Measurements from ENCODE around the gene TPRG1. TPM values are rescaled to one million over a fixed set of nuclear protein-coding genes. Genes with fewer than 3 reads are reported as not detected.

TPRG1 gene
- total RNA-seq, 1 donor from 2014 or later: 0.71 TPM

DNA sequence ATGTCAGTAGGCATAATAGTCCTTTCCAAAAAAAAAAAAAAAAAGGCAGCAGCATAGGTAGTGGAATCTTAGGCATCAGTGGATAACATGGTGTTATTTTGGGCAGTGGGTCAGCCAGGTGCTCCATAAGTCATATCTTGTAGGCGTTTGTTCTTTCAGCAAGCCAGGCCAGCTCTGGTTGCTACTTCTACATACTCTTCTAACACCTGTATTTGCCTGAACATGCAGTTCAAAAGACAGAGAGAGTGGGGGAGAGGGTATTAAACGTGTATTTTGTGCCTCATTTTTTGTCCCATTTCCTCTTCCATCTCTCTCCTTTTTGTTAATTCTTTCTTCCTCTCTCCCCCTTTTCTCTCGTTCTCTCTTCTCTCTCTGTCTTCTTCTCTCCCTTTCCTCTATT, 110.4 kb downstream of the TPRG1 start:
- Mint-ChIP-seq H3K27ac (no peak overlapping the region), H3K4me3 (no peak overlapping the region), H3K27me3 (ENCODE audit: insufficient read depth, low read depth) (no peaks in the 10 kb centered on the region), H3K4me1 (no peaks in the 10 kb centered on the region), H3K36me3 (no peaks in the 10 kb centered on the region), H3K9me3 (no peaks in the 10 kb centered on the region)
- TF ChIP-seq EZH2phosphoT487 (IDR thresholded peaks at IDR 0.05) (no peak), EZH2 (IDR thresholded peaks at IDR 0.05) (no peak)
- no peak overlapping the region for H2AFZ ChIP-seq (replicated peaks)
- no peaks in the 10 kb centered on the region for H3K27me3 ChIP-seq
- no peaks in the 10 kb centered on the region for H3K36me3 ChIP-seq
- H3K79me2 ChIP-seq (ENCODE audit: low read depth): no peaks in the 10 kb centered on the region
- H3K4me2 ChIP-seq: no peak overlapping the region
- H4K20me1 ChIP-seq (ENCODE audit: low read depth): no peaks in the 10 kb centered on the region
- H3K9me3 ChIP-seq (ENCODE audit: low read depth): no peaks in the 10 kb centered on the region
- no peak overlapping the region for H3K4me3 ChIP-seq
- H3K27ac ChIP-seq: no peak overlapping the region
- no peaks in the 10 kb centered on the region for H3F3A ChIP-seq (ENCODE audit: low read depth)
- DNase-seq (ENCODE audit: low spot score): no peak
- no peak overlapping the region for H3K9ac ChIP-seq
- no peaks in the 10 kb centered on the region for H3K4me1 ChIP-seq

- Histone ChIP-seq H3K27ac (no peak overlapping the region), H3K27me3 (no peaks in the 10 kb centered on the region), H3K4me3 (no peak overlapping the region), H2AFZ (replicated peaks) (no peak overlapping the region), H3K79me2 (ENCODE audit: low read depth) (no peaks in the 10 kb centered on the region), H3K4me2 (no peak overlapping the region), H4K20me1 (ENCODE audit: low read depth) (no peaks in the 10 kb centered on the region), H3K36me3 (no peaks in the 10 kb centered on the region), H3F3A (ENCODE audit: low read depth) (no peaks in the 10 kb centered on the region), H3K9ac (no peak overlapping the region), H3K4me1 (no peaks in the 10 kb centered on the region), H3K9me3 (ENCODE audit: low read depth) (no peaks in the 10 kb centered on the region)
- H3K27me3 Mint-ChIP-seq (ENCODE audit: insufficient read depth, low read depth): no peaks in the 10 kb centered on the region
- no peak for TF ChIP-seq EZH2 (IDR thresholded peaks at IDR 0.05)
- TF ChIP-seq EZH2phosphoT487 (IDR thresholded peaks at IDR 0.05): no peak
- no peak for TF ChIP-seq CTCF (IDR thresholded peaks at IDR 0.05)
- H3K27ac Mint-ChIP-seq: no peak overlapping the region
- no peaks in the 10 kb centered on the region for H3K4me1 Mint-ChIP-seq
- no peak for DNase-seq (ENCODE audit: low spot score)
- H3K36me3 Mint-ChIP-seq: no peaks in the 10 kb centered on the region
- H3K9me3 Mint-ChIP-seq: no peaks in the 10 kb centered on the region
- H3K4me3 Mint-ChIP-seq: no peak overlapping the region
These were observed 111.0 kb downstream of the TPRG1 start for GRCh38 chr3:189282741-189283140.

DNA sequence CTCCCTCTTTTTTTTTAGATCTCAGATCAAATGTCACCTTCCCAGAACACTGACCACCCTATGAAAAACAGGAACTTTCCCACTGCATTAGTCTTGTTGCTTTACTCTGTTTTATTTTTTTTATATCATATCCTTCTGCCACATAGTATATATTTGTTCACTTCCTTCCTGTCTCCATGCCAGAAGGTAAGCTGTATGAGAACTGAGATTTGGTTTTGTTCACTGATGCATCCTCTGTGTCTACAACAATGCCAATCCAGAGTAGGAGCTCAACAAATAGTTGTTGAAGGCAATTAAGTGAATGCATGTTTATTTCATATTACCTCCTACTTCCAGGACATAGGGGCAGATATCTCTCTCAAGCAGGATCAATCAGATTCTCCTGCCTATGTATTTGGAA, 114.4 kb downstream of the TPRG1 start:
- Histone ChIP-seq H3K27me3 (no peaks in the 10 kb centered on the region), H3K4me3 (no peak overlapping the region), H3K27ac (no peak overlapping the region), H3K36me3 (no peaks in the 10 kb centered on the region), H3K4me1 (no peaks in the 10 kb centered on the region), H2AFZ (replicated peaks) (no peak overlapping the region), H3K79me2 (ENCODE audit: low read depth) (no peaks in the 10 kb centered on the region), H4K20me1 (ENCODE audit: low read depth) (no peaks in the 10 kb centered on the region), H3F3A (ENCODE audit: low read depth) (no peaks in the 10 kb centered on the region), H3K9me3 (ENCODE audit: low read depth) (no peaks in the 10 kb centered on the region), H3K9ac (no peak overlapping the region), H3K4me2 (no peak overlapping the region)
- no peak for DNase-seq (ENCODE audit: low spot score)
- Mint-ChIP-seq H3K4me3 (no peak overlapping the region), H3K4me1 (no peaks in the 10 kb centered on the region), H3K36me3 (no peaks in the 10 kb centered on the region), H3K9me3 (no peaks in the 10 kb centered on the region), H3K27me3 (ENCODE audit: insufficient read depth, low read depth) (no peaks in the 10 kb centered on the region), H3K27ac (no peak overlapping the region)
- TF ChIP-seq EZH2phosphoT487 (IDR thresholded peaks at IDR 0.05): no peak
- no peak for TF ChIP-seq EZH2 (IDR thresholded peaks at IDR 0.05)
- no peak for TF ChIP-seq CTCF (IDR thresholded peaks at IDR 0.05)

GRCh38 chr3:189286916-189287315, 115.1 kb downstream of the TPRG1 start:
- Mint-ChIP-seq H3K27me3 (ENCODE audit: insufficient read depth, low read depth) (no peaks in the 10 kb centered on the region), H3K4me1 (no peaks in the 10 kb centered on the region), H3K27ac (no peak overlapping the region), H3K36me3 (no peaks in the 10 kb centered on the region), H3K4me3 (no peak overlapping the region), H3K9me3 (no peaks in the 10 kb centered on the region)
- no peak for DNase-seq (ENCODE audit: low spot score)
- no peaks in the 10 kb centered on the region for H3K79me2 ChIP-seq (ENCODE audit: low read depth)
- TF ChIP-seq CTCF (IDR thresholded peaks at IDR 0.05): no peak
- TF ChIP-seq EZH2phosphoT487 (IDR thresholded peaks at IDR 0.05): no peak
- H3K9me3 ChIP-seq (ENCODE audit: low read depth): no peaks in the 10 kb centered on the region
- H3K4me3 ChIP-seq: no peak overlapping the region
- no peak overlapping the region for H3K4me2 ChIP-seq
- no peaks in the 10 kb centered on the region for H4K20me1 ChIP-seq (ENCODE audit: low read depth)
- no peaks in the 10 kb centered on the region for H3K4me1 ChIP-seq
- no peak overlapping the region for H3K27ac ChIP-seq
- no peaks in the 10 kb centered on the region for H3K36me3 ChIP-seq
- H3F3A ChIP-seq (ENCODE audit: low read depth): no peaks in the 10 kb centered on the region
- no peak overlapping the region for H3K9ac ChIP-seq
- no peak overlapping the region for H2AFZ ChIP-seq (replicated peaks)
- no peaks in the 10 kb centered on the region for H3K27me3 ChIP-seq

Data from neural progenitor cell (in vitro differentiated cells).